Stimulated activated naive CD8-positive, alpha-beta T cell treated with anti-CD3 and anti-CD28 coated beads, Interleukin-15, Interleukin-2, amounts not matched to agents 100 ng/mL and 50 ng/mL, for 24 hours (primary cell): ENCODE data around the gene PTPN22.

Experiments used
- H3K27ac Mint-ChIP-seq: one replicate; pipeline ENCODE4 v1.8.0; 2021; ENCODE audit warnings: mild to moderate bottlenecking, mixed read lengths
- H3K27me3 Mint-ChIP-seq: one replicate; pipeline ENCODE4 v1.8.0; 2021; ENCODE audit warnings: mixed read lengths
- H3K36me3 Mint-ChIP-seq: one replicate; pipeline ENCODE4 v1.8.0; 2021; ENCODE audit warnings: low read depth, mixed read lengths
- H3K4me1 Mint-ChIP-seq: one replicate; pipeline ENCODE4 v1.8.0; 2021; ENCODE audit warnings: low read depth, mixed read lengths
- H3K4me3 Mint-ChIP-seq: one replicate; pipeline ENCODE4 v1.8.0; 2021; ENCODE audit warnings: mild to moderate bottlenecking, mixed read lengths
- H3K9me3 Mint-ChIP-seq: one replicate; pipeline ENCODE4 v1.8.0; 2021; ENCODE audit warnings: mixed read lengths

Gene PTPN22

DNA sequence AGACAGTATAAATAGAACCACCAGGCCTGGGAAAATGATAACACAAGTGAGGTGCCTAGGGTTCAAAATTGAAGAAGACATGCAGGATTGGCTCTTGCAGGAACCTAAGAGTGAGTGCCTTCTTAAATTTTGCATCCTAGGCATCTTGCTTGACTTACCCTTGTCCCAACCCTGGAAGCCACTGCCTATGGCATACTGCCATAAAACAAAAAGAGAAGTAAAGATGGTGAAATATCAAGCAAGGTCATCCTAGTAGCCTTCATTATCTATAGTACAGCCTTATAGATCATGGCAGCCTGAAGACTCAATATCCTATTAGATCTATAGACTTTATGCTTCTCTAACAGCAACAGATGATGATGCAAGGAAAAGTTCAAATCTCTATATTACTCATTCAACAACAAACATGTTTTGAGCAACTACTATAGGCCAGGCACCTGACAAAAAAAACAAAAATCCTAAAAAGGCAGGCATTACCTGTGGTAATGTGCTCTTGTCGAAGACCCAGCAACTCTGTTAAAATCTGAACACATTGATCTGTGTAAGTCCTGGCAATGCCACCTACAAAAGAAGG lies 26.8 kb upstream of the PTPN22 start:
- Mint-ChIP-seq H3K9me3 (no peaks in the 10 kb centered on the region), H3K27me3 (no peaks in the 10 kb centered on the region), H3K4me1 (peaks cover 40% of the 10 kb centered on the region), H3K36me3 (peaks cover 78% of the 10 kb centered on the region), H3K27ac (peak overlapping the region; percentile 28), H3K4me3 (no peak overlapping the region)

DNA sequence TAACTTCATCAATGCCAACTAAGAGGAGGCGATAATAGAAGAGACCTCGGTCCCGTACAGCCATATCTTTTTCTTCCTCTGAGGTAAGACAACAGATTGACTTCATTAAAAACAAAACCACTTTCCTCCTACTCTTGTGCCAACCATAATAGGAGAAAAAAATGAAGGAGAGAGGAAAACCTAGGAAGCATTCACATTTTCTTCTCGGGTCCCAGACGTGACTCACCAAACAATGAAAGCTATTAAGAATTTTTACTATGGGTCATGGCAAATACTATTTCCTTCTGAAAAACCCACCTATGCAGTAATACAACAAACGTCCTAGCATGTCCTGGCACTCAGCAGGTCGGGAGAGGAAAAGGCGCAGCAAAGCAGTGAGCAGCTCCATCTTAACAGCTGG lies 24.4 kb upstream of the PTPN22 start:
- Mint-ChIP-seq H3K4me3 (no peak overlapping the region), H3K9me3 (no peaks in the 10 kb centered on the region), H3K4me1 (peaks cover 16% of the 10 kb centered on the region), H3K27me3 (no peaks in the 10 kb centered on the region), H3K27ac (no peak overlapping the region), H3K36me3 (peaks cover 68% of the 10 kb centered on the region)

DNA sequence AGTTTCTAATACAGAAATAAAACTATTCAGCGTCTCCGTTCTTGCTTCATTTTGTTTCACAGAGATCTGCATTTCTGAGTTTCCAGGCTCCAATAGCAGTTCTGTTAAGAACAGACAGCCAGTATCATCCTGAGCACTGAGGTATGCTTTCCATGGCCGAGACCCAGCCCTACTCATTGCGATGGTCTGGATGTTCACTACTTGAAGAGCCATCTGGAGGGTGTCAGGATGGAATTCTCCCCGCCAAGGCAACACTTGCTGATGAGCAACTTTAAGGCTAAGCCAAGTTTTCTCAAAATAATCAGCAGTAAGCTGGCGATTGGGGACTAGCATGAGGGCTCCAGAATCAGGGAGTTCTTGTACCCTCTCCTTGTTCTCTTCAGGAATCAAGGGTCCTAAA lies 23.6 kb upstream of the PTPN22 start:
- H3K36me3 Mint-ChIP-seq: peaks cover 66% of the 10 kb centered on the region
- H3K4me3 Mint-ChIP-seq: no peak overlapping the region
- peaks cover 21% of the 10 kb centered on the region for H3K4me1 Mint-ChIP-seq
- no peak overlapping the region for H3K27ac Mint-ChIP-seq
- no peaks in the 10 kb centered on the region for H3K27me3 Mint-ChIP-seq
- no peaks in the 10 kb centered on the region for H3K9me3 Mint-ChIP-seq

DNA sequence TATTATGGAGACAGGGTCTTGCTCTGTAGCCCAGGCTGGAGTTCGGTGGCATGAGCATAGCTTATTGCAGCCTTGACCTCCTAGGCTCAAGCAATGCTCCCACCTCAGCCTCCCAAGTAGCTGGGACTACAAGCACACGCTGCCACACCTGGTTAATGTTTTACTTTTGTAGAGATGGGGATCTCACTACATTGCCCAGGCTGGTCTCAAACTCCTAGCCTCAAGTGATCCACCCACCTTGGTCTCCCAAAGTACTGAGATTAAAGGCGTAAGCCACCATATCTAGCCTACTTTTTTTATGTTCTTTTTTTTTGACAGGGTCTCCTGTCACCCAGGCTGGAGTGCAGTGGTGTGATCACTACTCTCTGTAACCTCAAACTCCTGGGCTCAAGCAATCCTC lies 21.8 kb upstream of the PTPN22 start:
- Mint-ChIP-seq H3K27ac (no peak overlapping the region), H3K36me3 (peaks cover 47% of the 10 kb centered on the region), H3K4me1 (peaks cover 9% of the 10 kb centered on the region), H3K4me3 (no peak overlapping the region), H3K9me3 (no peaks in the 10 kb centered on the region), H3K27me3 (no peaks in the 10 kb centered on the region)

DNA sequence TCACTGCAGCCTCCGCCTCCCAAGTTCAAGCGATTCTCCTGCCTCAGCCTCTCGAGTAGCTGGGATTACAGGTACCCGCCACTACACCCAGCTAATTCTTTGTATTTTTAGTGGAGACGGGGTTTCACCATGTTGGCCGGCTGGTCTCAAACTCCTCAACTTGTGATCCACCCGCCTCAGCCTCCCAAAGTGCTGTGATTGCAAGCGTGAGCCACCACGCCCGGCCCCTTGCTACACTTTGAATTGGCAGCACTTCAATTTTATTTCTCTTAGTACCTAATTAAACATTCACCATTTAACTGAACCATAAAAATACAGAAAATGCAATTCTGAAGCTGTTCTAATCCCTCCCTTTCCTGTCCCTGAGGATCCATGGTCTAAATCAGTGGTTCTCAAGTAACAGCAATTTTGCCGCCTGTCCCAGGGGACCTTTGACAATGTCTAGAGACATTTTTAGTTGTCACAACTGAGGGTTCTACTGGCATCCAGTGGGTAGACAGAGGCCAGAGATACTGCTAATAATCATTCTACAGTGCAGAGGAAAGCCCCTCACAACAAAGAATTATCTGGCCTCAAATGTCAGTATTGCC lies 20.2 kb upstream of the PTPN22 start:
- Mint-ChIP-seq H3K4me1 (peaks cover 12% of the 10 kb centered on the region), H3K4me3 (no peak overlapping the region), H3K9me3 (no peaks in the 10 kb centered on the region), H3K36me3 (peaks cover 40% of the 10 kb centered on the region), H3K27ac (no peak overlapping the region), H3K27me3 (no peaks in the 10 kb centered on the region)

DNA sequence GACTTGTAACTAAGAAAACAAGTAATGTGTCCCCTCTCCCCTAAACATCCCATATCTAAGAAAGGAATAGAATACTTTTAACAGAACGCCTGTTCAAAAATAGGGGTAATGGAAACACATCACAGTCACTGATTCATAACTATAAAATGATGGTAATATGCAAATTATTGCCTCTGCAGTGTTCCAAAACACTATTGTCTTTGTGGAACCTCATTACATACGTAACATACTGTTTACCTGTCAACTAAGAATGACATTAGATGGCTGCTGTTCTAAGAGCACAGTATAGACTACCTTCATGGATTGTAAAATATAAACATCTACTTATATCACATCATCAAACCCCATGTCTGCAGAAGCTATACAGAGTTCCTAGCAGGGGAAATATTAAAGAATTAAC lies 19.3 kb upstream of the PTPN22 start:
- Mint-ChIP-seq H3K27me3 (no peaks in the 10 kb centered on the region), H3K9me3 (no peaks in the 10 kb centered on the region), H3K4me1 (peaks cover 12% of the 10 kb centered on the region), H3K27ac (no peak overlapping the region), H3K4me3 (no peak overlapping the region), H3K36me3 (peaks cover 31% of the 10 kb centered on the region)

DNA sequence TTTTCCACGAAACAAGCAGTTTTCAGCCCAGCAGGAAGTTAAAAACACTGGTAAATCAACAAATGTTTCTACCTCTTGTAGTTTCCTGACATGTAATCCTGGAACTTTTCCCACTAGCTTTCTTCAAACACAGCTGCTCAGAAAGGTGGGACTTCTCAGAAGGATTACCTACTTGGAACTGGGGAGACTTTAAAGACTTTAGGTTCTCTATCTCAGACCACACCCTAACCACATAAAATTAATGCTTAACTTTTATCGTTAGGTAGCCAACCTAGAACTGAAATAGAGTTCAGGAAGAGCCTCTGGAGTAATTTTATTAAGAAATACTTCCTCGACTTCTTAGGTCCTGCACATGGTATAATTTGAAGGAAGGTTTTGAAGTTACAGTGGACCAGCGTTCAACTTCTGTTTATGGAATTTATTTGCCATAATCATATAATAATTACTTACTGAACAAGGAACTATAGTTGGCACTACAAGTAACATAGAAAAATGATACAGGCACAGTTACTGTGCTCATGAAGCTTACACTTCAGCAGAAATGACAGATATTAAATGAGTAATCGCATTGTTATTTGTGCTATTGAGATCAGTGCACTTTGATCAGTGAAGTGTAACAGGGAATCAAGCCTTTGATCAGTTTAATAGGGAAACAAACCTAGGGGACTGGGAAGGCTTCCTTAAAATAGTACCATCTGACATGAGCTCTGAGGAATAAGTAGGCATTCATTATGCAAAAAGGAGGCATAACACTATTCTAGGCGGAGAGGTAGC lies 16.1 kb upstream of the PTPN22 start, which contains the start of gene BCL2L15:
TSS of gene BCL2L15 (minus strand) at position 180 of the 774 bp plus-strand sequence. CDS start 206 bp downstream, outside the sequence.
- Mint-ChIP-seq H3K36me3 (peaks cover 14% of the 10 kb centered on the region), H3K4me3 (no peak within 1 kb of the TSS), H3K27me3 (no peaks in the 10 kb centered on the region), H3K4me1 (peaks cover 12% of the 10 kb centered on the region), H3K27ac (no peak within 1 kb of the TSS), H3K9me3 (no peaks in the 10 kb centered on the region)

DNA sequence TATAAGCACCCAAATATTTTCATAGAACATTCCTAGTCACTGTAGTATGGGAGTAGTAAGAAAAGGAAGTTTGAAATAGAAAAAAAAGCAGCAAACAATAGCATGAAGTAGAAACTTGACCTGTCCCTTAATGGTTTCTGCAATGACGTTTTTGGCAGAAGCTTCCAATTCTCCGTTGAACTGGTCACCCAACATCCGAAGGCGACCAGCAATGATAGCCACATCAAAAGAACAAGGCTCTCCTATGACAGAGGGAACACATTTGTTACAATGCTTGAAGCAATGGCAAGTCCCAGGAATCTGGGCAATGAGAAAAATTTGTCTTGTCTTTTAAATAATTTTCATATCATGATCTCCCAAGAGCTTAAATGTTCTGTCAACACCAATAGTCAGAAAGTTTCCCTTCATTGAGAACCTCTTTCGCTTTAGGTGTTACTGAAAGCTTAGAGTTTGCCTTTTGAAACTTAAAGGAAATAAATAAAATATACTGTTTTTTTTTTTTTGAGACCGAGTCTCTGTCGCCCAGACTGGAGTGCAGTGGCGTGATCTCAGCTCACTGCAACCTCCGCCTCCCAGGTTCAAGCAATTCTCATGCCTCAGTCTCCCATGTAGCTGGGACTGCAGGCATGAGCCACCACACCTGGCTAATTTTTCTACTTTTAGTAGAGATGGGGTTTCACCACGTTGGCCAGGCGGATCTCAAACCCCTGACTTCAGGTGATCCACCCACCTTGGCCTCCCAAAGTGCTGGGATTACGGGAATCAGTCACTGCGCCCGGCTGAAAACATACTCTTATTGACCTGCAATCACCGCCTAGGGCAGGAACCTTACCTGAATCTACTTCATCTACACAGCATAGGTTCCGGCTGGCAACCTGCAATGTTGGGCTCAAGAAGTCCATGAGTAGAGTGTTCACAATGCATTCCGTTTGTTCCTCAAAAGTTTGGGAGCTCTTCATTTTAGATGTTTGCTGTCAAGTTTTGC lies 15.2 kb upstream of the PTPN22 start:
- Mint-ChIP-seq H3K36me3 (peaks cover 9% of the 10 kb centered on the region), H3K27me3 (no peaks in the 10 kb centered on the region), H3K9me3 (no peaks in the 10 kb centered on the region), H3K27ac (no peak overlapping the region), H3K4me3 (no peak overlapping the region), H3K4me1 (peaks cover 12% of the 10 kb centered on the region)

DNA sequence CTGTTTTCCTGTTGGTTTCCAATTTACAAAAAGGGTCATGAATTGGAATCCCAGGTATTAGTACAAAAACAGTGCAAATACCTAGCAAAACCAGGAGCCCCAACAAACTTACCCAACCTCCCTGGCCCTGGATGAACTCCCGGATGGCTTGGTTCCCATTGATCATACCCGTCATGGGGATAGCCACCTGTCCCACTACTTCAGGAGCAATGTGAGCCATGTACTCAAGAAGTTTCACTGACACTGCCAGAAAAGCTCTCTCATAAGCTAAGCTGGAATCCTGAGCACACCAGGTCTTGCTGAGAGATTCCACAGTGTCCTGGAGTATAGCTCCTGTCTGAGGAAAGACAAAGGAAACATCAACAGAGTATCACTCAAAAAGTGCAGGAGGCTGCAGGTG lies 10.1 kb upstream of the PTPN22 start:
- no peak overlapping the region for H3K27ac Mint-ChIP-seq
- peaks cover 34% of the 10 kb centered on the region for H3K4me1 Mint-ChIP-seq
- H3K36me3 Mint-ChIP-seq: peaks cover 4% of the 10 kb centered on the region

DNA sequence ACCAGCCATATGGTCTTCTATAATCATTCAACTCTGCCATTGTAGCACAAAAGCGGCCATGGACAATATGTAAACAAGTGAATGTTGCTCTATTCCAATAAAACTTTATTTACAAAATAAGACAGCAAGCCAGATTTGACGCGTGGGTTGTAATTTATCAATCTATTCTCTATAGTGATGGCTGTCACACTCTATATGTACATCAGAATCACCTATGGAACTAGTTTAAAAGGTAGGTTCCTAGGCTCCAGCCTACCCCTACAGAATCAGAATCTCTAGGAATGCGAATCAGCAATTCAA lies 8.2 kb upstream of the PTPN22 start:
- Mint-ChIP-seq H3K4me1 (peaks cover 50% of the 10 kb centered on the region), H3K27me3 (no peaks in the 10 kb centered on the region), H3K36me3 (no peaks in the 10 kb centered on the region), H3K9me3 (no peaks in the 10 kb centered on the region), H3K4me3 (no peak overlapping the region), H3K27ac (no peak overlapping the region)

More for the DNA sequence above, 10.1 kb upstream of the PTPN22 start:
- no peaks in the 10 kb centered on the region for H3K27me3 Mint-ChIP-seq
- no peaks in the 10 kb centered on the region for H3K9me3 Mint-ChIP-seq
- no peak overlapping the region for H3K4me3 Mint-ChIP-seq

DNA sequence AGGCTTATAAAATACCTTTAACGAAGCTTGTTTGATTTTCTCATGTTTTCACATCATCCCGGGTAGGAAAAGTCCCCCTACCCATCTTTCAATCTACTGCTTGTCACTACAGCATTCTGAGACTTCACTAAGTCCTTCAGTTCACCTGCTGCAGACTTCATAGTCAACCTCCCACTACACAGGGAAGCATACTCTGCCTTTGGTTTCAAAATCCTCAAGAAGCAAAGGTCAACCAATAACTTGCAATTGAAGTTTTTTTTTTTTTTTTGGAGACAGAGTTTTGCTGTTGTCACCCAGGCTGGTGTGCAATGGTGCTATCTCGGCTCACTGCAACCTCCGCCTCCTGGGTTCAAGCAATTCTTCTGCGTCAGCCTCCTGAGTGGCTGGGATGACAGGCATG lies 4.7 kb upstream of the PTPN22 start:
- Mint-ChIP-seq H3K4me3 (no peak overlapping the region), H3K36me3 (peaks cover 3% of the 10 kb centered on the region), H3K27ac (peak overlapping the region; percentile 95), H3K9me3 (no peaks in the 10 kb centered on the region), H3K4me1 (peaks cover 83% of the 10 kb centered on the region), H3K27me3 (no peaks in the 10 kb centered on the region)

DNA sequence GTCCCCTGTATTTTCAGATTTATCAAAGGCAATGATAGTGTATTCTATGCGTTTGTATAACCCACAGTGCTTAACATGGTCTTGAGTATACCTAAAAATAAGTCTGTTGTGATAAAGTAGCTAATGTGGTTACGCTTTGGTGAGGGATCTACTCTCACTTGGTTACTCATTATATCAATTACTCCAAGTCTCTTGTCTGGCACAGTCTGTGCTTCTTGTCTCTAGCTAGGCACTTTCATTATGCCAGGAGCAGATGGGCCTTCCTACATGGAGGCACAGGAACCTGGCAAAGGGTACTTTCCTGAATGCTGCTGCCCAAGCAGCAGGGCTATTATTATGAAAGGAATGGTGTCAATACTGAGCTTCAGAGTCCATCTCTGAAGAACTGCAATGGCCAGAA lies 4.2 kb upstream of the PTPN22 start:
- Mint-ChIP-seq H3K9me3 (no peaks in the 10 kb centered on the region), H3K4me1 (peaks cover 78% of the 10 kb centered on the region), H3K27ac (peak overlapping the region; percentile 95), H3K36me3 (peaks cover 8% of the 10 kb centered on the region), H3K4me3 (peak overlapping the region; percentile 1), H3K27me3 (no peaks in the 10 kb centered on the region)

DNA sequence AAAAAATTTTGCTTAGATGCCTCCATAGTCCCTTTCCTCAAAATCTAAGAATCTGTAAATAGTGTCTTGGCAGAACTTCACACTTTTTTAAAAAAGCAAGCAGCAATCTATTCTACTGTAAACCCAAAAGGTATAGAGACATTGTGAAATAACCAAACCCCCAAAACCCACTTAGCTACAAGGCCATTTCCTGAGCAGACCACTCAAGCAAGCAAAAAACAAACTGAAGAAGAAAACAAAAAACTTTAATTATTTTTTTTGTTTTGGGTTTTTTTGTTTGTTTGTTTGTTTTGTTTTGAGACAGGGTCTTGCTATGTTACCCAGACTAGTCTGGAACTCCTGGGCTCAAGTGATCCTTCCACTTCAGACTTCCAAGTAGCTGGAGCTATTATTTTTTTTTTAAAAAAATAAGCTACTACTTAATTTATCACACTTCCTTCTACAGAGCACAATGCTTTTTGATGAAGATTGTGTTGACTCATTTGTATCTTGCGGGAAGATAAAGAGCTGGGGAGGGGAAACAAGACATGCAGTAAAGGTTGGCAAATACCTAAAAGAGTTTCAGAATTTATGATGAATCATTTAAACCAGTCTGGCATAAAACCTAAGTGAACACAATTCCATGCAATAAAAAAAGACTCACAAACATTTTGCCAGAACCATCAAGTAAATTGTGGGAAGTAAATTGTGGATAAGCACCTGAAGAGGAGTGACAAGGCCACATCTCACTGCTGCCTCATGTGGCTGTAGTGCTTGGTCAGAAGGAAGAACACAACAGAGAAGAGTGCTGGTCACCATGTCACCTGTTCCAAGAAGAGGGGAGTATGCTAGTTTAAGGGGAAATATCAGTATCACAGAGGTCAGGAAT lies 2.7 kb upstream of the PTPN22 start:
- Mint-ChIP-seq H3K9me3 (no peaks in the 10 kb centered on the region), H3K4me3 (peak overlapping the region; percentile 58), H3K27me3 (no peaks in the 10 kb centered on the region), H3K27ac (peak overlapping the region; percentile 95), H3K4me1 (peaks cover 77% of the 10 kb centered on the region), H3K36me3 (peaks cover 19% of the 10 kb centered on the region)
